Transverse colon (tissue), 4 donors: ENCODE measurements around the gene TRIM49B.
"Not testable (repeated sequence)": the region's sequence is repeated elsewhere in the genome, so short reads cannot be mapped to it uniquely, and the experiment has no call there.

Experiments used
- CTCF ChIP-seq, 5 experiments: fragments of 200-600 bp in 3 of 5; fragments of 450-650 bp in 2 of 5; sonication (generic) in 3 of 5; IDR thresholded peaks; 1 replicate in 2 of 5; 2 replicates in 3 of 5; pipeline ENCODE4 v1.5.1; 2016 to 2017; ENCODE audit warnings: antibody characterized with exemption in 5 of 5, inconsistent platforms in 3 of 5, mild to moderate bottlenecking in 2 of 5, moderate library complexity in 1 of 5
- EP300 ChIP-seq: sonication (generic); formaldehyde crosslinking; IDR thresholded peaks from one replicate; pipeline ENCODE4 v1.6.1; 2017; ENCODE audit warnings: antibody characterized with exemption, low read depth
- POLR2A ChIP-seq: fragments of 450-650 bp; IDR thresholded peaks from one replicate; pipeline ENCODE4 v1.6.1; 2016; ENCODE audit warnings: antibody characterized with exemption, mild to moderate bottlenecking, moderate library complexity
- POLR2AphosphoS5 ChIP-seq, 3 donors: sonication (generic); formaldehyde crosslinking; IDR thresholded peaks; one replicate each; pipeline ENCODE4 v1.6.1; 2016; ENCODE audit warnings: antibody characterized with exemption in 3 of 3

- TF ChIP-seq POLR2A; EP300; CTCF (IDR thresholded peaks at IDR 0.05); POLR2AphosphoS5 (IDR thresholded peaks at IDR 0.05): not testable (repeated sequence)
These were observed at the start of gene TRIM49B for GRCh38 chr11:49028523-49028922.
